ENCODE results near the gene MLXIP. TPM values are rescaled to one million over a fixed set of nuclear protein-coding genes. Genes with fewer than 3 reads are reported as not detected.

The MLXIP gene
- total RNA-seq, 1 donor from 2014 or later: 48.7 TPM

DNA sequence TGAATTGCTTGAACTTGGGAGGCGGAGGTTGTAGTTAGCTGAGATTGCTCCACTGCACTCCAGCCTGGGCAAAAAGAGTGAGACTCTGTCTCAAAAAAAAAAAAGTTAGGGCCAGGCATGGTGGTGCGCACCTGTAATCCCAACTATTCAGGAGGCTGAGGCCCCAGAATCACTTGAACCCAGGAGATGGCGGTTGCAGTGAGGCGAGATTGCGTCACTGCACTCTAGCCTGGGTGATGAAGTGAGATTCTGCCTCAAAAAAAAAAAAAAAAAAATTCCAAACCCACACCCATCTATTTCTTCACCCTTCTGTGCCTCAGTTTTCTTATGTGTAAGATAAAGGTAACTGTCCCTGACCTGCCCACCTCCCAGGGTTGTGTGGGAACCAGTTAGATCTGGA is 11.0 kb upstream of the MLXIP start:
- TF ChIP-seq, protein P1, sequence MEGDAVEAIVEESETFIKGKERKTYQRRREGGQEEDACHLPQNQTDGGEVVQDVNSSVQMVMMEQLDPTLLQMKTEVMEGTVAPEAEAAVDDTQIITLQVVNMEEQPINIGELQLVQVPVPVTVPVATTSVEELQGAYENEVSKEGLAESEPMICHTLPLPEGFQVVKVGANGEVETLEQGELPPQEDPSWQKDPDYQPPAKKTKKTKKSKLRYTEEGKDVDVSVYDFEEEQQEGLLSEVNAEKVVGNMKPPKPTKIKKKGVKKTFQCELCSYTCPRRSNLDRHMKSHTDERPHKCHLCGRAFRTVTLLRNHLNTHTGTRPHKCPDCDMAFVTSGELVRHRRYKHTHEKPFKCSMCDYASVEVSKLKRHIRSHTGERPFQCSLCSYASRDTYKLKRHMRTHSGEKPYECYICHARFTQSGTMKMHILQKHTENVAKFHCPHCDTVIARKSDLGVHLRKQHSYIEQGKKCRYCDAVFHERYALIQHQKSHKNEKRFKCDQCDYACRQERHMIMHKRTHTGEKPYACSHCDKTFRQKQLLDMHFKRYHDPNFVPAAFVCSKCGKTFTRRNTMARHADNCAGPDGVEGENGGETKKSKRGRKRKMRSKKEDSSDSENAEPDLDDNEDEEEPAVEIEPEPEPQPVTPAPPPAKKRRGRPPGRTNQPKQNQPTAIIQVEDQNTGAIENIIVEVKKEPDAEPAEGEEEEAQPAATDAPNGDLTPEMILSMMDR (IDR thresholded peaks at IDR 0.05; ENCODE audit: unreplicated experiment): no peak
- H3K9me3 Mint-ChIP-seq (ENCODE audit: low read depth): no peaks in the 10 kb centered on the region
- DNase-seq (ENCODE audit: low spot score, unreplicated experiment): no peak
- H3K4me3 Mint-ChIP-seq (ENCODE audit: low read depth): no peak overlapping the region
- H3K4me1 Mint-ChIP-seq (ENCODE audit: low read depth): peaks cover 17% of the 10 kb centered on the region
- peak overlapping the region; percentile 86 for H3K27ac Mint-ChIP-seq
- no peaks in the 10 kb centered on the region for H3K36me3 Mint-ChIP-seq (ENCODE audit: insufficient read depth)
- no peaks in the 10 kb centered on the region for H3K27me3 Mint-ChIP-seq

GRCh38 chr12:122067966-122068365 is 10.6 kb upstream of the MLXIP start:
- Mint-ChIP-seq H3K27ac (peak overlapping the region; percentile 86), H3K9me3 (ENCODE audit: low read depth) (no peaks in the 10 kb centered on the region), H3K27me3 (no peaks in the 10 kb centered on the region), H3K4me3 (ENCODE audit: low read depth) (no peak overlapping the region), H3K4me1 (ENCODE audit: low read depth) (peaks cover 13% of the 10 kb centered on the region), H3K36me3 (ENCODE audit: insufficient read depth) (no peaks in the 10 kb centered on the region)
- TF ChIP-seq, protein P1 (IDR thresholded peaks at IDR 0.05; ENCODE audit: unreplicated experiment): no peak
- no peak for DNase-seq (ENCODE audit: low spot score, unreplicated experiment)

DNA sequence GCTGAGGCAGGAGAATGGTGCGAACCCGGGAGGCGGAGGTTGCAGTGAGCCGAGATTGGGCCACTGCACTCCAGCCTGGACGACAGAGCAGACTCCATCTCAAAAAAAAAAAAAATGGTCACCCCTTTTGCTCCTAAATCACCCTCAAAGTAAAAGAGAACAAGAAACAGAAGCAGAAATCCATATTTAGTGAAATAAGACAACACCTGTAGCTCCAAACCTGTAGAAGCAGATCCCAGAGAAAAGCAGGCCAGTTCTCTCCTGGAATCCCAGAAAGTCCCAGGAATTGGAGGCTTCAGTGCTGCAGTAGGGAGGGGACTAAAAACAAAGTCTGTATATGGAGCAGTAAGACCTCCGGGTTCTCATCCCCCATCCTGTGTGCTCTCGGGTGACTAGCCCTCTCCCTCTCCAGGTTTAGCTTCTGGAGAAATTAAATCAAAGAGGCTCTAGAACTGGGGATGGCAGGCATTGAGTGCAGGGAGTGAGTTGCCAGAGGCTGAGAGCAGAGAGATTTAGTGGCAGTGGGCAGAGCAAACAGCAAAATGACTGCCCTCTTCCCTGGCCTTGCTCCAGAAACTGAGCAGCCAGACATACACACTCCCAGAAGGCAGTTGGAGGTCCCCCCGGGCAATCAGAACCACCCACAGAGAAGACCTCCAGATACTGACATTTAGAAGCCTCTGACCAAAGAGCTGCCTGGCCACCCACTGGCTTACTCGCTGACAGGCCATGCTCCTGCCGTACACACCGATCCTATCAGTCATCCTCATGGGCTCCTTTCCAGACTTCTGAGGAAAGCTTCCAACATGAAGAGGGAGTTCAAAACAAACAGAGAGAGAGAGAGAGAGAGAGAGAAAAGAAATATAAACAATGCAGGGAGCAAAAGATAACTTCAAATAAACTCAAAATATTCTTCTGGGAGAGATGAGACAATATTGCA is 6.3 kb upstream of the MLXIP start:
- Mint-ChIP-seq H3K9me3 (ENCODE audit: low read depth) (no peaks in the 10 kb centered on the region), H3K4me3 (ENCODE audit: low read depth) (no peak overlapping the region), H3K27ac (no peak overlapping the region), H3K27me3 (peaks cover 3% of the 10 kb centered on the region), H3K4me1 (ENCODE audit: low read depth) (peaks cover 1% of the 10 kb centered on the region), H3K36me3 (ENCODE audit: insufficient read depth) (no peaks in the 10 kb centered on the region)
- no peak for DNase-seq (ENCODE audit: low spot score, unreplicated experiment)
- TF ChIP-seq, protein P1 (IDR thresholded peaks at IDR 0.05; ENCODE audit: unreplicated experiment): no peak

GRCh38 chr12:122073815-122074214 is 4.7 kb upstream of the MLXIP start:
- TF ChIP-seq, protein P1 (IDR thresholded peaks at IDR 0.05; ENCODE audit: unreplicated experiment): no peak
- Mint-ChIP-seq H3K4me1 (ENCODE audit: low read depth) (no peaks in the 10 kb centered on the region), H3K27me3 (peaks cover 3% of the 10 kb centered on the region), H3K27ac (no peak overlapping the region), H3K36me3 (ENCODE audit: insufficient read depth) (no peaks in the 10 kb centered on the region), H3K4me3 (ENCODE audit: low read depth) (no peak overlapping the region), H3K9me3 (ENCODE audit: low read depth) (no peaks in the 10 kb centered on the region)
- DNase-seq (ENCODE audit: low spot score, unreplicated experiment): no peak

DNA sequence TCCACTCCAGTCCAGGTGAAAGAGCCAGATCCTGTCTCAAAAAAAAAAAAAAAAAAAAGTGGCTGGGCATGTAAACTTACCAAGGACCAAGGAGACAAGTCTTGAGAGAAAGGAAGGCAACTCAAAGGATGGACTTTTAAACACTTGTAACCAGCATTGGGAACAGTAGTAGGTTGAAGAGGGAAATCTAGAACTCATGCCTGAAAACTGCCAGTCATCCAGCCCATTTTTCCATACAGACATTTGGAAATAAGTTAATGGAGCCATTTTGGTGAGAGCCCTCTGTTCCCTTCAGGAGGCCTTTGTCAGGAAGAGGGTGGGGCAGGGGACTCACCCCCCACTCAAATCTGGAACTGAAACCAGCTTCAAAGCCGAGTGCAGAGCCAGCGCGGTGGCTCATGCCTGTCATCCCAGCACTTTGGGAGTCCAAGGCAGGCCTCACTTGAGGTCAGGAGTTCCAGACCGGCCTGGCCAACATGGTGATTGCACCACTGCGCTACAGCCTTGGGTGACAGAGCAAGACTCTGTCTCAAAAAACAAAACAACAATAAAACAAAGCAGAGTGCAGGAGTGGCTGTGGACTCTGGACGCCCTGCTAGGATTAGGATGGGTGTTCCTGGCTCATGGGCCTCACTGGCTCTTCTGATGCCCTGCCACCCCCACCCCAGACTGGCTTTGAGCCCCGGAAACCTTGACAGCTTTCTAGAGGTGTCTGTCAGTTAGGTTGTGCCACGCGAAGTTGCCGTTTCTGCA is 1.6 kb upstream of the MLXIP start:
- H3K36me3 Mint-ChIP-seq (ENCODE audit: insufficient read depth): peaks cover 2% of the 10 kb centered on the region
- no peak for DNase-seq (ENCODE audit: low spot score, unreplicated experiment)
- H3K9me3 Mint-ChIP-seq (ENCODE audit: low read depth): no peaks in the 10 kb centered on the region
- peaks cover 21% of the 10 kb centered on the region for H3K4me1 Mint-ChIP-seq (ENCODE audit: low read depth)
- no peak overlapping the region for H3K4me3 Mint-ChIP-seq (ENCODE audit: low read depth)
- peaks cover 24% of the 10 kb centered on the region for H3K27me3 Mint-ChIP-seq
- no peak overlapping the region for H3K27ac Mint-ChIP-seq
- TF ChIP-seq, protein P1 (IDR thresholded peaks at IDR 0.05; ENCODE audit: unreplicated experiment): no peak
